ENCODE results near the gene FBXO47. TPM values are rescaled to one million over a fixed set of nuclear protein-coding genes. Genes with fewer than 3 reads are reported as not detected.

FBXO47 gene
- total RNA-seq, 1 experiment from 2014 or later: not detected

DNA sequence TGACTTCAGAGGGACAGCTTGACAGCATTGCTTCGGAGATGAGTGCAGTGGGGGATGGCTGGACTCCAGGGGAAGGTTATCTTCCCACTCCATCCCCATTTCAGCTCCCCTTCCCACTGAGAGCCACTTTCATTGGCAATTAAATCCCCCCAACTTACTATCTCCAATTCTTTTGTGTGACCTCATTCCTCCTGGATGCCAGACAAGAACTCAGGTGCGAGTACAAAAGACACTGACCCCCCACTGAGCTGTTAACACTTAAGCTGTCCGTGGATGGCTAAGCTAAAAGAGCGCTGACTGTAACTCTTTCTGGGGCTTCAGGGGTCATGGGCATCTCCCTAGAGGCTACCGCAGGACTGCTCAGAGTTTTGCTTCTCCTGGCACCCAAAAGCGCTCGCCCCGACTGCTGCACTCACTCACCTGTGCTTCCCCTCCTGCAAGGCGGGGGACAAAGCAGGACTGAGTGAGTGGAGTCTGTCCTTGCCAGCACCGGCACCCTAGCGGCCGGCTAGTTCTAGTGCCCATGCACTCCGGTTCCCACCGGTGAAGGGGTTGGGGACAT is 44.8 kb upstream of the FBXO47 start:
- Histone ChIP-seq H3K9me3 (ENCODE audit: low read depth, low read length, poor library complexity, severe bottlenecking) (no peaks in the 10 kb centered on the region), H3K27ac (ENCODE audit: low read depth, low read length, poor library complexity, severe bottlenecking) (no peak overlapping the region), H3K27me3 (replicated peaks; ENCODE audit: insufficient read depth, low read depth, low read length, poor library complexity) (no peaks in the 10 kb centered on the region), H3K4me1 (ENCODE audit: insufficient read depth, low read length, poor library complexity, severe bottlenecking) (no peaks in the 10 kb centered on the region), H3K4me3 (ENCODE audit: low read depth, low read length, poor library complexity, severe bottlenecking) (no peak overlapping the region), H3K36me3 (ENCODE audit: insufficient read depth, low read length, poor library complexity, severe bottlenecking) (no peaks in the 10 kb centered on the region)
- DNase-seq (ENCODE audit: low spot score): no peak
- intact Hi-C loops (cut with micrococcal nuclease; ENCODE audit: unreplicated experiment): no loop called here
- ChIA-PET POLR2A (ENCODE audit: low non-redundant PET) (interaction anchor here (0.6 kb wide), 1 partner anchor 11 kb away, joined by 3 read pairs; no protein-coding TSS in a partner anchor), CTCF (no interaction called here)
- no TSS peak for BruUV-seq (replicated peaks)
- TF ChIP-seq, protein P1, sequence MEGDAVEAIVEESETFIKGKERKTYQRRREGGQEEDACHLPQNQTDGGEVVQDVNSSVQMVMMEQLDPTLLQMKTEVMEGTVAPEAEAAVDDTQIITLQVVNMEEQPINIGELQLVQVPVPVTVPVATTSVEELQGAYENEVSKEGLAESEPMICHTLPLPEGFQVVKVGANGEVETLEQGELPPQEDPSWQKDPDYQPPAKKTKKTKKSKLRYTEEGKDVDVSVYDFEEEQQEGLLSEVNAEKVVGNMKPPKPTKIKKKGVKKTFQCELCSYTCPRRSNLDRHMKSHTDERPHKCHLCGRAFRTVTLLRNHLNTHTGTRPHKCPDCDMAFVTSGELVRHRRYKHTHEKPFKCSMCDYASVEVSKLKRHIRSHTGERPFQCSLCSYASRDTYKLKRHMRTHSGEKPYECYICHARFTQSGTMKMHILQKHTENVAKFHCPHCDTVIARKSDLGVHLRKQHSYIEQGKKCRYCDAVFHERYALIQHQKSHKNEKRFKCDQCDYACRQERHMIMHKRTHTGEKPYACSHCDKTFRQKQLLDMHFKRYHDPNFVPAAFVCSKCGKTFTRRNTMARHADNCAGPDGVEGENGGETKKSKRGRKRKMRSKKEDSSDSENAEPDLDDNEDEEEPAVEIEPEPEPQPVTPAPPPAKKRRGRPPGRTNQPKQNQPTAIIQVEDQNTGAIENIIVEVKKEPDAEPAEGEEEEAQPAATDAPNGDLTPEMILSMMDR (conservative IDR thresholded peaks at IDR 0.05; ENCODE audit: low read depth, low read length): no peak
- no peak for TF ChIP-seq EZH2 (IDR thresholded peaks at IDR 0.05; ENCODE audit: borderline replicate concordance, low read depth, low read length, poor library complexity, severe bottlenecking)

DNA sequence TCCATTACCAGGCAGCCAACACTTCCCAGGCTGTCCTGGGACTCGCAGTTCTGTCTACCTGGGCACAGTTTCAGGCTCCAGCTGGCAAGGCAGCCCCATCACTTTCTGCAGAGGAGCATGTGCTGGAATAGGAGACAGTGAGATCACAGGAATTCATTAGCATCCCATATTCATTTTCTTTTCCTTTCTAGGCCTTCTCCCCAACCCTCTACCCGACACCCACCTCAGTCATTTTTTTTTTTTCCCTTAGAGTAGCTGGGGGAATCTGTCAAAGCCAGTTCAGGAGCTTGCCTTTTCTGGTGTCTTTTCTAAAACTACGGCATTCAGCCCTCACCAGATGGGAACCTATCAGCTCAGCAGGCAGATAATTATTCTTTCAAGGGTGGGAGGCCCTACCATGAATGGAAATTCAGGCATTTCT is 42.4 kb upstream of the FBXO47 start:
- no TSS peak for BruUV-seq (replicated peaks)
- Histone ChIP-seq H3K36me3 (ENCODE audit: insufficient read depth, low read length, poor library complexity, severe bottlenecking) (no peaks in the 10 kb centered on the region), H3K4me1 (ENCODE audit: insufficient read depth, low read length, poor library complexity, severe bottlenecking) (no peaks in the 10 kb centered on the region), H3K27me3 (replicated peaks; ENCODE audit: insufficient read depth, low read depth, low read length, poor library complexity) (no peaks in the 10 kb centered on the region), H3K4me3 (ENCODE audit: low read depth, low read length, poor library complexity, severe bottlenecking) (no peak overlapping the region), H3K9me3 (ENCODE audit: low read depth, low read length, poor library complexity, severe bottlenecking) (no peaks in the 10 kb centered on the region), H3K27ac (ENCODE audit: low read depth, low read length, poor library complexity, severe bottlenecking) (no peak overlapping the region)
- no peak for DNase-seq (ENCODE audit: low spot score)
- TF ChIP-seq EZH2 (IDR thresholded peaks at IDR 0.05; ENCODE audit: borderline replicate concordance, low read depth, low read length, poor library complexity, severe bottlenecking): no peak
- ChIA-PET CTCF (no interaction called here), POLR2A (ENCODE audit: low non-redundant PET) (no interaction called here)
- intact Hi-C loops (cut with micrococcal nuclease; ENCODE audit: unreplicated experiment): no loop called here

DNA sequence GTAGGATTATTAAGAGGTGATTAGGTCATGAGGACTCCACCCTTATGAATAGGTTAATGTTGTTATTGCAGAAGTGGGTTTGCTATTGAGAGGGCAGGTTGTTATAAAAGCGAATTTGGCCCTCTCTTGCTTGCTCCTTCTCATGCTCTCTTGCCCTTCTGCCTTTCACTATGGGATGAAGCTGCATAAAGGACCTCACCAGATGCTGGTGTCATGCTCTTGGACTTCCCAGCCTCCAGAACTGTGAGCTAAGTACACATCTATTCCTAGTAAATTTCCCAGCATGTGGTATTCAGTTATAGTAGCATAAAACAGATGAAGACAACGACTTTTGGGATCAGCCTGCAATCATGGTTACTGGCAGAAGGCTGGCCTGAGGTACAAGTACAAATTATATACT is 41.4 kb upstream of the FBXO47 start:
- intact Hi-C loops (cut with micrococcal nuclease; ENCODE audit: unreplicated experiment): no loop called here
- no TSS peak for BruUV-seq (replicated peaks)
- H3K4me1 ChIP-seq (ENCODE audit: insufficient read depth, low read length, poor library complexity, severe bottlenecking): no peaks in the 10 kb centered on the region
- no peak for DNase-seq (ENCODE audit: low spot score)
- no peaks in the 10 kb centered on the region for H3K36me3 ChIP-seq (ENCODE audit: insufficient read depth, low read length, poor library complexity, severe bottlenecking)
- ChIA-PET POLR2A (ENCODE audit: low non-redundant PET) (no interaction called here), CTCF (no interaction called here)
- no peaks in the 10 kb centered on the region for H3K27me3 ChIP-seq (replicated peaks; ENCODE audit: insufficient read depth, low read depth, low read length, poor library complexity)
- no peak overlapping the region for H3K27ac ChIP-seq (ENCODE audit: low read depth, low read length, poor library complexity, severe bottlenecking)
- TF ChIP-seq, protein P1 (conservative IDR thresholded peaks at IDR 0.05; ENCODE audit: low read depth, low read length): no peak
- no peak for TF ChIP-seq EZH2 (IDR thresholded peaks at IDR 0.05; ENCODE audit: borderline replicate concordance, low read depth, low read length, poor library complexity, severe bottlenecking)
- H3K4me3 ChIP-seq (ENCODE audit: low read depth, low read length, poor library complexity, severe bottlenecking): no peak overlapping the region
- H3K9me3 ChIP-seq (ENCODE audit: low read depth, low read length, poor library complexity, severe bottlenecking): no peaks in the 10 kb centered on the region

Measured in A673 (cell line).